Suprapubic skin (tissue), 4 donors: ENCODE measurements around the gene U2AF2.

Experiments used
- CTCF ChIP-seq, 2 donors: fragments of 200-600 bp in 1 of 2; fragments of 450-650 bp in 1 of 2; sonication (generic) in 1 of 2; IDR thresholded peaks; one replicate each; pipeline ENCODE4 v1.5.1; 2016 to 2019; ENCODE audit warnings: antibody characterized with exemption in 2 of 2, mild to moderate bottlenecking in 1 of 2, moderate library complexity in 1 of 2
- POLR2A ChIP-seq, 2 donors: fragments of 450-650 bp; IDR thresholded peaks; one replicate each; pipeline ENCODE4 v1.6.1; 2017; ENCODE audit warnings: antibody characterized with exemption in 2 of 2, mild to moderate bottlenecking in 2 of 2, moderate library complexity in 2 of 2
- POLR2AphosphoS5 ChIP-seq, 3 donors: sonication (generic); formaldehyde crosslinking; IDR thresholded peaks; one replicate each; pipeline ENCODE4 v1.6.1; 2017; ENCODE audit warnings: antibody characterized with exemption in 3 of 3

DNA sequence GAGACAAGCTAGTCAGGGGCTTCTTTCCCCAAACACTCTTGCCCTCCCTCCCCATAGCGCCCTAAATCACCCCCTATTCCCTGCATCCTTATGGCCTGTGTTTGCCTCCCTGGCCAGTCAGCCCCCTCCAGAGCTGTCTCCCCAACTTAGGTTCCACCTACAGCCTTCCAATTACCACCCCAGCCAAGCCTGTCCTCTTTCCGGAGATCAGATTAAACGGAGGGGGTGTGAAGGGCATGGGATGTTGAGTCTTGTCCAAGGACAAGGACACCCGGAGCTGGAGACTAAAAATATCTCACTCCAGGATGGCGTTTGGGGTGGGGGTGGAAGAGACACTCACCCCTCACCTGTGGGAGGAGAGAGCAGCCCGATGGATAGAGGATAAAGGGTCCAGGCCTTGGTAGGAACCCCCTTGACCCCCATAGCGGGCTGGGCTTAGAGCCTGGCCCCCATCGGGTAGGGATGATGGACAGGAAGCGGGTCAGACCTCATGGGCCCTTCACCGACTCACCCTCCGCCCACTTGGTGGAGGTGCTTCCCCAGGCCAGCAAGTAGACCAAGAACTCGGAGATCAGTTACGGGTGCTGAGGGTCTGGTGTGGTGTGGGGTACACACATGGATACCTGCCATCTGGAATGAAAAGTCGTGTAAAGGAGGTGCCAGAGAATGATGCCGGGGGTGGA lies 43.4 kb upstream of the U2AF2 start:
- TF ChIP-seq CTCF (IDR thresholded peaks at IDR 0.05) (no peak), POLR2AphosphoS5 (IDR thresholded peaks at IDR 0.05) (no peak), POLR2A (IDR thresholded peaks at IDR 0.05) (no peak)
